GM19397 (cell line): Measurements from ENCODE around the gene RBBP8.
"Not testable (repeated sequence)": the region's sequence is repeated elsewhere in the genome, so short reads cannot be mapped to it uniquely, and the experiment has no call there.

Source experiments
- ATAC-seq: cut with Tn5 transposase; IDR thresholded peaks from one replicate; pipeline ENCODE4 v1.9.1; 2021; ENCODE audit warnings: mild to moderate bottlenecking, moderate library complexity; ENCODE audit not compliant: unreplicated experiment

Gene RBBP8

DNA sequence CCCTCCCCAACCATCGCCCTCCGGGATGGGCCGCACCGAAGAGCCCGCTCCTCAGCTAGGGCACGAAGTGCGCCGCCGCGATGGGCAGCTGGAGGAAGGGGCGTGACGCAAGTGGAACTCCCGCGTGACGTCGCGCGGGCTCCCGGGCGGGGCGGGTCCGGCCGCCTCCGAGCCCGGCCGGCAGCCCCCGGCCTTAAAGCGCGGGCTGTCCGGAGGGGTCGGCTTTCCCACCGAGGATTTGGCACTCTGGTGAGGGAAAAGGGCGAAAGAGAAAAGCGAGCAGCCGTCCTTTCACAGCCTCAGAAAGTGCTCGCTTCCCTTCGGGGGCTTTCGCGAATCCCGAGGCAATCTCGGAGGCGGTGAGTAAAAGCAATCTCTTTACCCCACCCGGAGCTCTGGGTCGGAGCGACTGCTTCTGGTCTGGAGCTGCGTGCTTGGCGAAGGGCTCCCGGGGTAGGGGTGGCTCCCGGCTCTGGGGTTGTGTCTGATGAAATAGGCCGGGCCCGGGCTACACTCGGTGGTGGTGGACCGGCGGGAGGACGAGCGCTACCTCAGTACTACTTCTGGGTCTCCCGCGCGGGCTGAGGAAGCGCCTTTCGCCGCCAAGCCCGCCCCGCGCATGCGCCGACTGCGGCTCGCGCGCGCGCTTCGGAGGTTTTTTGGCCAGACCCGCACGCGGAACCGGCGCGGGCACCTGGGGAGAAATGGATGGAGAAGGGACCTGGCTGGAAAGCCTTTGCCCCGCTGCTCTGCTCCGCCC, at the start of gene RBBP8:
RBBP8 (plus strand) TSS at position 123 of the 760 bp plus-strand sequence. CDS start 3,524 bp downstream, outside the sequence.
- ATAC-seq = peak; percentile 87

DNA sequence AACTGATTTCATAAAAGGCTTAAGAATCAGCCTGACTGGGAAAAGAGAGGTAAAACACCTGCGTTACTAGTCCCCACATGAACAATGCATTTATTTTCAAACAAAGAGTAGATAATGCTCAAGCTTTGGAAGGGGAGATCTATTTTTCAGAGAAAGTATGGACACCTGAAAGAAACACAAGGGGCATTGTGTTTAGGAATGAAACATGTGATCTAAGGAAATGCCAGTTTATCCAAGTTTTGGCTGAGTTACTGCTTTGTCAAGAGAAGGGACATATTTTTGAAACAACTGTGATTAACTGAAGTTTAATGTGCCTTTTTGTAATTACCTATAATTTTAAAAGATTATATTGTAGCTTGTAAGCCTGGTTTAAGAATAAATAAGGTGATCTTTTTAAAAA, 49.3 kb upstream of the RBBP8 start:
- no peak for ATAC-seq

DNA sequence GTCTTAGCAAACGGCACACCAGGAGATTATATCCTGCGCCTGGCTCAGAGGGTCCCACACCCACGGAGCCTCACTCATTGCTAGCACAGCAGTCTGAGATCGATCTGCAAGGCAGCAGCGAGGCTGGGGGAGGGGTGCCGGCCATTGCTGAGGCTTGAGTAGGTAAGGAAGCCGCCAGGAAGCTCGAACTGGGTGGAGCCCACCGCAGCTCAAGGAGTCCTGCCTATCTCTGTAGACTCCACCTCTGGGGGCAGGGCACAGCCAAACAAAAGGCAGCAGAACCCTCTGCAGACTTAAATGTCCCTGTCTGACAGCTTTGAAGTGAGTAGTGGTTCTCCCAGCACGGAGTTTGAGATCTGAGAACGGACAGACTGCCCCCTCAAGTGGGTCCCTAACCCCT, 47.4 kb upstream of the RBBP8 start:
- not testable (repeated sequence) for ATAC-seq

DNA sequence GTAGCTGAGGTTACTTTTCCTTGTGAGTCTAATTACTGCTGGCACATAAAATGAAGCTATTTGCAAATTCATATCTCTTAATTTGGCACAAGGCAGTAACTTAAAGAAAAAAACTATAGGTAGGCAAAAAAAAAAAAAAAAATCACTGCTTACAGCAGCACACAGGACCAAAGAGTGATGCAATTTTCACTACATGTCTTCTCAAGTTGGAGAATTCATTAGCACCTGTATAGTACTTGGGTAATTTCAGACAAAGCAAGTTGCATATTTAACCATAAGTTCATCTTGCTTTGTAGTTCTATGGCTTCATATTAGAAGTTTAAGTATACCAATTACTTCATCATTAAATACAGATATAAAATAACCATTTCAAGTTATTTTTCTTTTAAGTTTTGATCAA, 33.7 kb upstream of the RBBP8 start:
- no peak for ATAC-seq

DNA sequence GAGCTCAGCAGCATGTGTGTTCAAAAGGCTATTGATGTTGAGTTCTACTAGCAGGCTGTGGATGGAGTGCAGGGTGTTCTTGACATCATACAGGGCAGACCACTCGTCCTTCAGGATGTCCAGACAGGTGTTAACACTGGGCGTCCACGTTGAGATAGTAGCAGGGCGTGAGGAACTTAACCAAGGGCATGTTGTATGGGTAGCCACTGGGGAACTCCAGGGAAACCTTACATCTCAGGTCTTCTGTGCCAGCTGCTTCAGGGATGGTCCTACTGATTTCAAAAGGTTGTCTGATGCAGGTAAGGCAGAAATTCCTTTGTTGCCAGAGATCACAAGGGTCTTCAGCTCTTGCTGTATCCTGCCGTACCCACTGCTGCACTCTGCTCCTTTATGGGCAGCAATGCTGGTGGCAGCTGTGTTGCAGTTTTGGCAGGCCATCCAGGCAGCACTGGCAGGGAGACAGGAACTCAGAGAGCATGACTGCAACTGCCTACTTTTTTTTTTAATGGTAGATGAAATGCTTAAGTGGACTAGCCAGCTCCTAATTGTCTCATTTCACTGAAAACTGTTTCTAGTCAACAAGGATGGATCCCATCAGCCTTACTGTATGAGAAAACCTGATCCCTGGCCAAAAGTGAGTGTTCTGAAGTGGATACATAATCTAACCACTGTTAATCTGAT, 32.4 kb upstream of the RBBP8 start:
- ATAC-seq = no peak

DNA sequence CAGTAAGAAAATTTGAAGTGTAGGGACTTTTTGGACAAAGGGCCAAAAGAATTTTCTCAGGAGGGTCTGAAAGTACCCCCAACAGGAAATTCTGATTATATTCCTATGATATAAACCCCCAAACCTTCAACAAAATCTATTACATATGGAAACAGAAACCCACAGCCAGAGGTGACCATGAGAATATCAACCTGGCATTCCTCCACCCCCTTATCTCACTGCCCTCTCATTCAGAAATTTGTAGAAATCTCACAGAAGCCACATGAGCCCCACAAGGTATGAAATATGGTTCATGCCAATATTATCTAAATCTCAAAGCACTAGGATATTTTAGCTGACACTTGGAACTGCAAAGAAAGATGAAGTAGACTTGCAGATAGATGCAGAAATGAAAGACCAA, 31.0 kb upstream of the RBBP8 start:
- no peak for ATAC-seq

DNA sequence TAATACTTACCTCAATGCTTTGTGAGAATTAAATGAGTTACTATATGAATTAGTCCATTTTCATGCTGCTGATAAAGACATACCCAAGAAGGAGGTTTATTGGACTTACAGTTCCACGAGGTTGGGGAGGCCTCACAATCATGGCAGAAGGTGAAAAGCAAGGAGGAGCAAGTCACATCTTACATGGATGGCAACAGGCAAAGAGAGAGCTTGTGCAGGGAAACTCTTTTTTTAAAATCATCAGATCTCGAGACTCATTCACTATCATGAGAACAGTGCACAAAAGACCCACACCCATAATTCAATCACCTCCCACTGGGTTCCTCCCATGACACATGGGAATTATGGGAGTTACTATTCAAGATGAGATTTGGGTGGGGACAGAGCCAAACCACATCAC, 29.9 kb upstream of the RBBP8 start:
- not testable (repeated sequence) for ATAC-seq

DNA sequence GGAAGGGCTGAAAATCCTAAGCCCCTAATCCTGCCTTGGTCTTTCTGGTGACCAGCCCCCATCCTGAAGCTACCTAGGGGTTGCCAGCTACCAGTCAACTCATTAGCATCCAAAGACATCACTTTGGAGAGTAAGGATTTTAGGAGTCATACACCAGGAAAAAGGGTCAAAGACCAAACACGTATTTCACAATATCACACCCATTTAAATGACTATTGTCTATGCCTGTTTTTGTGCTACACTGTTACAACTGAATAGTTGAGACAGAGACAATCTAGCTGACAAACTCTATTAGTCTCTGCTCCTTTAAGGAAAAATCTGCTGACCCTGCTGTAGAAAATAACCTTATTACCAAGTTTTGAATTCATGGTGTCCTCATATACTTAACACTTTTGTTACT, 21.0 kb upstream of the RBBP8 start:
- ATAC-seq = no peak

DNA sequence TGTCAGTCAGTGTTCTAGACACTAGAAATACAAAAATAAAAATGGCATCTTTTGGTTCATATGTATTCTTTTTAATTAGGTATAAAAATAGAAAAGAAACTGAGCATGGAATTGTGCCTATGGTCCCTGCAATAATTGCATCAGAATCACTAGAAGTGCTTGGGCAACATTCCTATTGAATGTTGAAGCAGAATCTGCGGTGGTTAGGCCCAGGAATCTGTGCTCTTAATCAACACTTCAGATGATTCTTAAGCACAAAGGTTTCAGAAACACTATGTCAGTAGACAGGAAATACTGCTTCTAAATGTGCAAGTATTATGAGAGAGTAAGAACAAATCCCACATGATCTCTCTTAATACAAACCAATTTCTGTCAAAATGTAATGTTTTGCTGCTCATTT, 20.3 kb upstream of the RBBP8 start:
- no peak for ATAC-seq

DNA sequence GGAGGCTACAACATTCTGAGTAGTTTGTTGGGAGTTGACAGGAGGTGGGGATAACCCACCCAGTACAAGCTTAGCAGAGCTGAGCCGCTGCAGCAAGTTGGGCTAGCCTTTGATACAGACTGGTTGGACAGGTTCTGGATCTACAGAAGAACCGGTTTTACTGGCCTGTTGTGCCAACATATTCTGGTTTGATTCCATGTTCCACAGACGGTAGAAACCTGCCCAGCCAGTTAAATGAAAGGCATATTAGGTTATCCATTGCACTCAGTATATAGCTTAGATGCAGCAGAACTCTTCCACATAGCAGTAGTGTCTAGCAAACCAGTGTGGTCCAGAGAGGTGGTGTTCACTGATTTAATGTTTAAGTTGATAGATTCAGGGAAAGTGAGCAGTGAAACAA, 19.3 kb upstream of the RBBP8 start:
- ATAC-seq = no peak

DNA sequence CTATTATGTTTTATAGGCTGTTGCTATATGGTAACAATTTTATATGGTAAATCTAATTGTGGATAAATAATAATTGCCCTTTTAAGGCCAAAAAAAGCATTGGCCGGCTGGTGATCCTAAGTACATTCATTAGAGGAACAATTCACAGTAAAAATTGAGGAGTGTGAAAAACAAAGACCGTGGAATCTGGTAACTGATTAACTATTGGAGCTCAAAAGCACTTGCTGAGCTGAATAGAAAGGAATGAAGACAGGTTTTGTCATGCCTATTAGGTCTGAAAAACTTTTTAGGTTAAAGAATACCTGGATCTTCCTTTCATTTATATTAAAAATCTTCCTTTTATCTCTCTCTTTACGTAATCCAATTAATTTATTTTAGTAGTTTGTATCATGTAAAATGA, 18.5 kb upstream of the RBBP8 start:
- ATAC-seq = no peak

DNA sequence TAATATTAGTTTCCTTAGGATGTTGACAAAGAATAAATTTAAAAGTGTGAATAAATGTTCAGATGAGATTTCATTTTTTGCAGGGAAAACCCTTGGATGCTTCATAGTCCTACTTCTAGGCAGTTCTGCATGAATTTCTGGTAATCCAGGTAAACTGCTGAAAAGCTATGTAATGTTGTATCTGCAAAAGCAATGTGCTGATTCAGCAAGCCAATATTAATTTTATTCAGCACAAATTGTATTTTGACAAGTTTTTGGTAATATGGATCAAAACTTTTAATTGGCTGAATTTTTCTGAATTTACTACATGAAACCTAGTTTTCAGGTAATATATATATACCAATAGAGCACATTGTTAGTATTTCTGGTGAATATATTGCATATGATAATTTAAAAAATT, 17.8 kb upstream of the RBBP8 start:
- ATAC-seq = no peak

DNA sequence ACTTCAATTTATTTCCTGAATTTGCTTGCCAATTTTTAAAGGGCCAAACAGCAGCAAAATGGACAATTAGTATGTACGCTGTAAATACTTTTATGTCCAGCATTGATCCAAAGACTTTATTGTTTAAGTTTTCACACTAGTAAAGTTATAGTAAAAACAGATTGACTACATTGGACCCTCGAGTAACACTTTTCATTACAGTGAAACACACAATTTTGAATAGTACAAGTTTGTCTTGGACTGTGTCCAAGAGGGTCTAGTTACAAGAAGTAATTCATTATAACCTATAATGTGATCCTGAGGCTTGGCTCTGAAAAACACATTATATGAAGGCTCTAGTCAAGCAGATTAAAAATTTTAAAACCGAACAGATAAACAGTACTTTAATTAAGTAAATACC, 11.4 kb upstream of the RBBP8 start:
- ATAC-seq = no peak

DNA sequence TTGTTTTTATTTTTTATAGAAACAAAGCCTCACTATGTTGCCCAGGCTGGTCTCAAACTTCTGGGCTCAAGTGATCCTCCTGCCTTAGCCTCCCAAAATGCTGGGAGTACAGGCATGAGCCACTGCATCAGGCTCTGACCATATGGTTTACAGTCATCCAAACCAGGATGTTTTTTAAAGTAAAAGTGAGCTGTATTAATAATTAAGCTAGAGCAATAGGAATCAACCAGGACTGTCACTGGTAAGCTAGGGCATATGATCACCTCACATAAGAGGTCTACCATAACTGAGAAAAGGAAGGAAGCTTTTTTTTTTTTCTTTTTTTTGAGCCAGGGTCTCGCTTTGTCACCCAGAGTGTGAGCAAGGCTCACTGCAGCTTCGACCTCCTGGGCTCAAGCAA, 8.5 kb upstream of the RBBP8 start:
- no peak for ATAC-seq

DNA sequence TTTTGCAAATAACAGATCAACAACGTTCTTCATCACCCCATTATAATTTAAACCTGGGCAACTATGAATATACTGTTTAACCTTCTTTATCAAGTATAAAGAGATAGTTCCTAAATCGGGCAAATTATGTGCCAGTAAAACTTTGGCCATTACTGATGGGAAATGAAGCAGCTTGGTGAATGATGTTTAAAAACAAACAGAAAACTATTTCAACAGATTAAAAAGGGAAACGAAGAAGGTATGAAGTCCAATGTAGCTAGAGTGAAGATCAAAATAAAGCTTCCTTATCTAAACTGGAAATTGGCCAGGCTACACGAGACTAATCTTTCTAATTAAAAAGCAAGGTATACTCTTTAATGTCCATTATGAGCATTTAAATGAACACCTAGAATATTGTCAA, 6.7 kb upstream of the RBBP8 start:
- ATAC-seq = no peak

DNA sequence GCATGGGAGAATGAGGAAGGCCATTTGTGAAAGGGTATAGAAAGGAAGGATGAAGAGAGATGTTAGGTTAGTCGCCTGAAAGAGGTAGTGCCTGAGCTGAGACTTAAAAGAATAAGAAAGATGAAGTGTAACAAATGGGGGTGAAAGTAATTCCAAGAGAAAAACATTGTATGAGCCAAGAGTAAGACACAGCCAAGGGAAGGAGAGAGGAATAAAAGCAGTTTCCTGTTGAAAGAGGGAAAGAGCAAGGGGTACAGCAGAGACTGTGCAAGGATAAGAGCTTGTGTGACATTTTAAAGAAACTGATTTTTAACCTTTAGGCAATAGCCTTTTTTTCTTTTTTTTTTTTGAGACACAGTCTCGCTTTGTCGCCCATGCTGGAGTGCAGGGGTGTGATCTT, 4.8 kb upstream of the RBBP8 start:
- ATAC-seq = no peak

DNA sequence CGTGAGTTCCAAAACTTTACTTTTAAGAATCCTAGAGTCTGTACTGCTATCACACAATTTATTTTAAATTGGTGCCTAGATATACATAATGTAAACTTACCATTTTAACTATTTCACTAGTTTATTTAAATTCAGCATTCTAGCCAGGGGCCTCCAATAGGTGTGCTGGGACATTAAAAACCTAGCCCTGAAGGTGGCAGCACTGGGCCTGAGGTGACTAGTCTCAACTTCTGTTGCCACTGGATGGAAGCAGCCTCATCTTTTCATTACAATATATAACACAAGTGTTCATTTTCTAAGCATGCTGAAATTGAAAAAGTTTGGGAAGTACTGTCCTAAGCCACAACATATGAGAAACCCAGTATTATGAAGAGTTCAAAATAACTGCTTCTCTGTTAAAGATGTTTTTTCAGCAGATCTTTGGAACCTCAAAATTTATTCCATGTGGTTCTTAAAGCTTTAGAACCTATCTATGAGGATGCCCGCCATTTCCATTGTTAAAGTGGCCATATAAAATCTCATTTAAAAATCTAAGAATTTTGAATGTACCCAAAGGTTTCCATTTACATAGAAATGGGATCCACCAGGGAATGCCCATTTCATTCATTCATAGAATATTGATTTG, 2.9 kb upstream of the RBBP8 start:
- ATAC-seq = no peak

DNA sequence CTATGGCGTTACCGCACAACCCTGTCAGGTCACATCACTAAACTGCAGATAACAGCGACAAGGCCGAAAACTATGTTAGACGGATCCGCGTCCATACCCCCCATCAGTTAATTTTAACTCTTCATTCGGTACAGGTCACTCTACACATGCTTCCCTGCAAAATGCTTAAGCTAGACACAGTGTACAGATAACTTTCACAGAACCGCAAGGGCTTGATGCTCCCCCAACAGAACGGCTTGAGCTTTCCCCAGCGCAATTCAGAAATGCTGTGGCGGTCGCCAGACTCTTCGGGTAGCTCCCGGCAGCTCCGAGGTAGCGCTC, 283 bp upstream of the RBBP8 start:
- ATAC-seq = peak; percentile 33

DNA sequence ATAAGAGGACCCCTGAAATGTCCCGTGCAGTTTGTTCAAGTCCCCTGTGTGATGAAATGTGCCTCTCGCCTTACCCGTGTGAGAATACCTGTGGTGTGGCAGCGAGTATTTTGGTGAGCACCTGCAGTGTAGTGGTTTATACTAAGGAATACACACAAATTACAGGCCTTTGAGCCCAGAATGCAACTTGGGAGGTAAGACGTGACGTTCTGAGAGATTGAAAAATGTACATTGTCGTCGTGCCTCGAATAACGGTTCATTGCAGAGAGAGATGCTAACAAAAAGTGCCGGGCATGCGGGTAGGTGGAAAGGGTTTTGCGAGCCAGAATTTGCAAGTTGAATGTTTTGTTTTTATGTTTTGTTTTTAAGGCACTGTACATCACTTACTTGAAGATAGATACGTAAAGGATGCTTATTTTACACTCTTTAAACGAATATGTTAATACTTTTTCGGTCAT, 867 bp downstream of the RBBP8 start:
- peak; percentile 25 for ATAC-seq

DNA sequence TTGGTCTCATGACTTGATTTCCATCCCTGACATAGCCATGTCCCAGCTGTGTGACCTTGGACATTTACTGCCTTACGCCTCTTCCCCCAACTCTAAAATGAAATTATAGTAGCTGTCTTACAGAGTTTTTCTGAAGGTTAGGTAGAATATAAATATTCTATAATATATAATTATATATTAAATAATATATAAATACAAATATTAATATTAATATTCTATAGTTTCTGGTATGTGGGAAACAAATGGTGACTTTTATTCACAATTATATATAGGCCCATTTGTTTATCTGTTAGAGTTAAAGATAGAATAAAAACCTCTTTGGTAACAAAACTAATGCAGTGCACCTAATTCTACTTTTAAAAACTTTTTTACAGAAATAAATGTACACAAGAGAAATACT, 1.7 kb downstream of the RBBP8 start:
- no peak for ATAC-seq

DNA sequence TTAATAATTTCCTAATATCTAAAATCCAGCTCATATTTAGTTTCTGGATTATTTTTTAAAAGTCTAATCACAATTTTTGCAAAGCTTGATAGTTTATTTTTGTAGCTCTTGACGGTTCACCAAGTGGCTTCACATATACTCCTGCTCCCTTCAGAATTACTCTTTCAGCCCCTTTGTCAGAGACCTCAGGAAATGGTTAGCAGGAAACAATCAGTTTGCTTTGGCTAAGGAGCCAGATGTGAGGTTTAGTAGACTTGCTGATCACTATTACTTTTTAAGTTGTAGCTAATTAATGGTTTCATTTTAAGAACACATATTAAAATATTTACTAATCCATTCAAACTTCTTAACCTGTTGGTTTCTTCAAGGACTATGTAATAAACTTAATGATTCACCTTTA, 2.3 kb downstream of the RBBP8 start:
- no peak for ATAC-seq

DNA sequence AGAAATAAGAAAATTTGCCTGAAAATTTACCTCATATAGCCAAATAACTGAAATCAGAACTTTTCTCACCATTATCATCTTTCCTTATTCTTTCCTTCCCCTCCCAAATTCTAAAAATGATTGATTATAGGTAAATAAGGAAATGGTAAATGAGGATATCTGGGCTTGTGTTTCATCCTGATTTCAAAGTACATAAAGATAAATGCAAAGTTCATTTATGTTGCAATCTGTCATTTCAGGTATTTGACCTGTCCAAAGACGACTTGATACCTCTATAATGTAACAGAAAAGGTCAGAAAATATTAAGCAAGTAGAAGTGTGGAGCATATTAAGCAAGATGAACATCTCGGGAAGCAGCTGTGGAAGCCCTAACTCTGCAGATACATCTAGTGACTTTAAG, 3.4 kb downstream of the RBBP8 start:
- no peak for ATAC-seq
